ENCODE measurements around the gene SERPINB5.

- peak; percentile 77 for TF ChIP-seq CTCF (conservative IDR thresholded peaks at IDR 0.05; ENCODE audit: low read length)
- no peak for TF ChIP-seq EZH2phosphoT487 (IDR thresholded peaks at IDR 0.05; ENCODE audit: borderline replicate concordance)
Measured at GRCh38 chr18:63518178-63519012, 41.6 kb downstream of the SERPINB5 start.

Measured in Loucy (cell line).